D721Med (cell line): Measurements from ENCODE around the gene GRIK4.

Experiments used
- DNase-seq: peaks from one replicate; pipeline ENCODE4 v3.0.0; 2011; ENCODE audit warnings: low spot score; ENCODE audit not compliant: insufficient read length
- FAIRE-seq: peaks from 2 replicates; lab custom pipeline; 2011; peaks lifted over from hg19 to GRCh38; lab: Jason Lieb, UNC
- TF ChIP-seq, protein P1 (sequence below): IDR thresholded peaks from 2 replicates; pipeline ENCODE4 v1.5.1; 2012; ENCODE audit warnings: mild to moderate bottlenecking, control low read depth; ENCODE audit not compliant: insufficient read depth; ENCODE audit errors: missing control alignments

The GRIK4 gene

DNA sequence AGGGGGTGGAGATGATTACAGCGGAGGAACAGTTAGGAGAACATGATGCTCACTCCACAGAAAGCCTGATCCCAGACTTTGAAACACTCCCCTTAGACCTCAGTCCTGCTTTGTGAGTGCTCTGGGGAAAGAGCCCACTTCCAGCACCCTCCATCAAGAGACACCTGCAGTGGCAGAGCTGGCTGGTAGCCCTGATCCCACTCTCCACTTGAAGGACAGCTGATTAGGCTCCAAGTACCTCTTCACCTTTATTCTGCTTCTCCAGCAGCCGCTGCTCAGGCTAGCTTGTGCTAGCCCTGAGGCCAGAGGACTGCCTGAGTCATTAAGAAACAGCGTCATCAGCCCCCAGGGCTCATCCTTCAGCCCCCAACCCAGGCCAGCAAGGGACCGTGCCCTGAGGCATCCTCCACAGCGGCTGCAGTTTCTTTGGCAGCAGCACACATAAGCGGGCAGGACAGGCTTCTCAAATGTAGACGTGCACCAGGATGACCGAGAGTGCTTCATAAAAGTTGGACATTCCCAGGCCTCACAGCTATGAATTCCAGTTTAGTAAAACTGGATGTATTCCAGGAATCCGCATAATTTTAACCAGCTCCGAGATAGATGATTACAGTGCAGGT lies 366.3 kb downstream of the GRIK4 start:
- no peak for DNase-seq
- TF ChIP-seq, protein P1, sequence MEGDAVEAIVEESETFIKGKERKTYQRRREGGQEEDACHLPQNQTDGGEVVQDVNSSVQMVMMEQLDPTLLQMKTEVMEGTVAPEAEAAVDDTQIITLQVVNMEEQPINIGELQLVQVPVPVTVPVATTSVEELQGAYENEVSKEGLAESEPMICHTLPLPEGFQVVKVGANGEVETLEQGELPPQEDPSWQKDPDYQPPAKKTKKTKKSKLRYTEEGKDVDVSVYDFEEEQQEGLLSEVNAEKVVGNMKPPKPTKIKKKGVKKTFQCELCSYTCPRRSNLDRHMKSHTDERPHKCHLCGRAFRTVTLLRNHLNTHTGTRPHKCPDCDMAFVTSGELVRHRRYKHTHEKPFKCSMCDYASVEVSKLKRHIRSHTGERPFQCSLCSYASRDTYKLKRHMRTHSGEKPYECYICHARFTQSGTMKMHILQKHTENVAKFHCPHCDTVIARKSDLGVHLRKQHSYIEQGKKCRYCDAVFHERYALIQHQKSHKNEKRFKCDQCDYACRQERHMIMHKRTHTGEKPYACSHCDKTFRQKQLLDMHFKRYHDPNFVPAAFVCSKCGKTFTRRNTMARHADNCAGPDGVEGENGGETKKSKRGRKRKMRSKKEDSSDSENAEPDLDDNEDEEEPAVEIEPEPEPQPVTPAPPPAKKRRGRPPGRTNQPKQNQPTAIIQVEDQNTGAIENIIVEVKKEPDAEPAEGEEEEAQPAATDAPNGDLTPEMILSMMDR = no peak
- no peak for FAIRE-seq

DNA sequence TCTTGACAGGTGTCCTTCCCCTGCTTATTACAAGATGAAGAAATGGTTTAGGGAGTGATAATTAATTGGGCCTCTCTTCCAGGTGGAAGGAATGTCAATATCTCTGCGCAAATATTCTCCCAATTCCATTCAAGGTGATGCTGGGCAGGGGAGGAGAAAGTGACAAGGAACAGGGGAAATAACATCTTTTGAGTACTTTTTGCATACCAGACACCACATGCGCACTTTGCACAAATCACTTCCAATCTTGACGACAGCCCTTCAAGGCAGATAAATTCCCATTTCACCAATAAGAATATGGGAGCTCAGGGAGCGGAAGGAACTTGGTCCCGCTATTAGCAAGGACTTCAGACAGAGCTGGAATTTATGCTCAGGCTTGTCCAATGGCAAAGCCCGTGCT lies 367.2 kb downstream of the GRIK4 start:
- TF ChIP-seq, protein P1 = no peak
- FAIRE-seq (no peak), DNase-seq (no peak)

DNA sequence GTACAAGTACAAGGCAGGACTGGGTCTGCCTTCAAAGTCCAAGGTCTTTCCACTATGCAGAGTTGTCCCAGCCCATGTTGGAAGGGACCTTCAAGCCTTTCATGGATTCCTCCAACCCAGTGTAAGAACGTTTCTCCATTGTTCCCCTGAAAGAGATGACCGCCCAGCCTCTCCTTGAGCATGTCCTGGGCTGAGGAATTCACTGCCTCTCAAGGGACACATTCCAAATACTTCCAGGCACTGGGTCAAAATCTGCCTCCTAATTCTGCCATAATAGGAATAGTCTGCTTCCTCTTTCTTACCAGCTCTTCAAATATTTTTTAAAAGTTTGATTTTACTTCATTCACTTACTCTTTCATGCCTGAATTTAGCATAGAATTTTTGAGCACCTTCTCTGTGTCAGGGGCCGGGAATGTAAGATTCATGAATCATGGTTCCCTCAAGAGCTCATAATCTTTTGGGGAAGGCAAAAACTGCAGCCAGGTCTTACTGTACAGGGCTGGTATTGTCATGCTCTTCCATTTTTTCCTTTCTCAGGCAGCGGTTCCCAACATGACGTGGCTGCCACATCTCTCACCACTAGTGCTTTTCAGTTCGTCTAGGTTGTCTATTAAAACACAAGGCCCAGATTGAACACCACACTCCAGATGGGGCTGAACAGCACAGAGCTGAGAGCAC lies 369.1 kb downstream of the GRIK4 start:
- TF ChIP-seq, protein P1 = no peak
- FAIRE-seq = no peak

DNA sequence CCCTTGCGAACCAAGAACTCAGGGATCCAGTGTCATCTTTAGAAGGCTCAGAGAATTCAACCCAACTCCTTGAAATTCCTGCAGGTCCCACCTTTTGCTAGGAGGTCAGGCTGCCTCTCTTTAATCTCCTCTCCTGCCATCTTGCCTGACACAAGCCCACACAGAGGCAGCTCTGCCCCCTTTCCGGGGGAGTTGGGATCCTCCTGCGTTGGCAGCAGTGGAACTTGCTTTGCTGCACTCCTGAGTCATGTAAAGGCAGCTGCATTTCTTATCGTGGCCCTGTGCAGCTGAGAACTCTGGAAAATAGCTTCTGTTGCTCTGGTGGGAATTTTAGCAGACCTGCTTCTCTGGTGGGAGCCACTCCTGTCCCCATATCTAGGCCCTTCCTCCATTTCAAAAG lies 370.0 kb downstream of the GRIK4 start:
- TF ChIP-seq, protein P1 = no peak
- DNase-seq = no peak
- FAIRE-seq = no peak

More for the DNA sequence above, 369.1 kb downstream of the GRIK4 start:
- DNase-seq = no peak

DNA sequence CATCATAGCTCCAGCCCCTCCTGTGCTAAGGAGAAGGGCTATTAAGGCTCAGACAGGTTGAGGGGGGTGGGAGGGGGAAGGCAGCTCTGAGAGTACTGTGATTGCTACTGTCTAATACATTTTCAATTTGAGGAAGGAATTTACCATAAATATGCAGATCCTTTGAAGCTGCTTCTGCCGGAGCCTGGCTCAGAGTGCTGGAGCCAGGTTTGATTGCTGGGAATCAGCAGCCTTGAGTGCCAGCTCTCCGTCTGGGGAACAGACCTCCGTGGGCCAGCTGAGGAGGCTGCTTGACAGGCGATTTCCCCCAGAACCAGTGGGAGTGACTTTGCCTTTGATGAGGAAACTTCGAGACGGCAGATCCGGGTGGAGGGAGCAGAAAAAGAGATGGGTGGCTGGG lies 370.6 kb downstream of the GRIK4 start:
- FAIRE-seq = no peak
- TF ChIP-seq, protein P1 = no peak

DNA sequence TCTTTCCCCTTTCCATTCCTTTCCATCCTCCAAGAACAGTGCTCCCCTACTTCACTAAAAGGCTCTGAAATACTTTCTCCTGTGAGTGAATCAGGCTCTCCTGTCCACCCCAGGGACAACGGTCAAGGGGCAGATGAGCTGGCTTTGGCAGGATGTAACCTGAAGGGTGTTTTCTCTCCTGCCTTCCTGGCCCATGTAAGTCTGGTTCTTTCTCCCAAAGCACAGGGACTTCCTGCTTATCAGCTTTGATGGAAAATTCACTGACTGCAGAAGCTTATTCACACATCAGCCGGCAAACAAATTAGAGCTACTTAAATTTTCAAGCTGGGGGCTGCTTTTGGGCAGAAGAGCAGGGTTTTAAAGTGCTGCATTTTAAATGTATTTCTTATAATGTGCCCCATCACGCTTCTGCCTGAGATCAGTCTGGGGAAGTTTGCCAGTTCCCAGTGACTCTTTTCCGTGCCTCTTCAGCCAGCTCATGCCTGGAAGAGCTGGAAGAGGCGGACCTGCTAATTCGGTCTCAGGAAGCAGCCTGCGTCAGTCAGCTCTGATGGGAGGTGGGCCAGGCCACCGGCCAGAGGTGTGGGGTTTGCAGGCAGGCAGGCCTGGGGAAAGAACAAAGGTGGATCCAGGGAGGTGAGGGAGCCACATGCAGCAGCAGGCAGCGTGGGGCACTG lies 372.0 kb downstream of the GRIK4 start:
- DNase-seq = no peak
- TF ChIP-seq, protein P1 = no peak
- FAIRE-seq = no peak

More for the DNA sequence above, 370.6 kb downstream of the GRIK4 start:
- no peak for DNase-seq
